Common myeloid progenitor, CD34-positive (primary cell): ENCODE data around the gene RSPH1.

Experiments
- CTCF ChIA-PET: fragments of 350-600 bp; sonication (Branson Sonifier 250); formaldehyde crosslinking; loops from one replicate; lab custom pipeline; 2021; ENCODE audit warnings: antibody characterized with exemption; lab: Charles Lee
- POLR2A ChIA-PET: fragments of 350-600 bp; sonication (Branson Sonifier 250); formaldehyde crosslinking; loops from one replicate; lab custom pipeline; 2021; ENCODE audit warnings: antibody characterized with exemption; lab: Charles Lee
- DNase-seq, 3 donors: peaks; one replicate each; pipeline versions ENCODE4 v3.0.0 to v3.0.0-alpha.2; 2013
- H3K27ac ChIP-seq, 2 experiments: 1 replicate in 1 of 2; 2 replicates in 1 of 2; pipeline ENCODE4 v1.7.0; 2013; ENCODE audit warnings: inconsistent platforms in 2 of 2, low read length in 2 of 2, mild to moderate bottlenecking in 2 of 2, low read depth in 1 of 2, moderate library complexity in 1 of 2; ENCODE audit not compliant: severe bottlenecking in 2 of 2, insufficient read depth in 1 of 2, poor library complexity in 1 of 2
- H3K27me3 ChIP-seq, 5 experiments: replicated peaks in 2 of 5; 1 replicate in 3 of 5; 2 replicates in 2 of 5; pipeline versions ENCODE4 v1.6.1 to v1.7.0; 2013; ENCODE audit warnings: low read length in 4 of 5, mild to moderate bottlenecking in 2 of 5, moderate library complexity in 2 of 5, inconsistent platforms in 1 of 5; ENCODE audit not compliant: insufficient read depth in 5 of 5, control insufficient read depth in 4 of 5
- H3K36me3 ChIP-seq, 4 experiments: 1 replicate in 2 of 4; 2 replicates in 2 of 4; pipeline versions ENCODE4 v1.6.1 to v1.7.0; 2013; ENCODE audit warnings: low read length in 3 of 4, control low read depth in 1 of 4, mild to moderate bottlenecking in 1 of 4; ENCODE audit not compliant: control insufficient read depth in 4 of 4, insufficient read depth in 4 of 4
- H3K4me1 ChIP-seq, 4 experiments: 1 replicate in 3 of 4; 2 replicates in 1 of 4; pipeline versions ENCODE4 v1.6.1 to v1.7.1; 2013; ENCODE audit warnings: low read length in 3 of 4, mild to moderate bottlenecking in 3 of 4, control low read depth in 1 of 4, inconsistent platforms in 1 of 4, moderate library complexity in 1 of 4; ENCODE audit not compliant: control insufficient read depth in 4 of 4, insufficient read depth in 4 of 4; ENCODE audit errors: control extremely low read depth in 1 of 4
- H3K4me3 ChIP-seq, 7 experiments: 1 replicate in 4 of 7; 2 replicates in 3 of 7; pipeline versions ENCODE4 v1.5.1 to v1.7.0; 2013; ENCODE audit warnings: mild to moderate bottlenecking in 7 of 7, low read length in 6 of 7, moderate library complexity in 6 of 7, inconsistent platforms in 2 of 7, low read depth in 2 of 7, control low read depth in 1 of 7; ENCODE audit not compliant: insufficient read depth in 4 of 7, control insufficient read depth in 1 of 7; ENCODE audit errors: extremely low read depth in 1 of 7
- H3K9me3 ChIP-seq, 5 experiments: 1 replicate in 4 of 5; 2 replicates in 1 of 5; pipeline versions ENCODE4 v1.6.1 to v1.7.1; 2013; ENCODE audit warnings: low read length in 4 of 5, mild to moderate bottlenecking in 2 of 5, inconsistent platforms in 1 of 5, low read depth in 1 of 5, moderate library complexity in 1 of 5; ENCODE audit not compliant: control insufficient read depth in 4 of 5, insufficient read depth in 2 of 5; ENCODE audit errors: control extremely low read depth in 1 of 5
- WGBS: methylation state at CpG from one replicate; pipeline ENCODE4 v1.1.5; 2013; ENCODE audit not compliant: insufficient coverage; 5-methylcytosine and 5-hydroxymethylcytosine counted together

Gene RSPH1

DNA sequence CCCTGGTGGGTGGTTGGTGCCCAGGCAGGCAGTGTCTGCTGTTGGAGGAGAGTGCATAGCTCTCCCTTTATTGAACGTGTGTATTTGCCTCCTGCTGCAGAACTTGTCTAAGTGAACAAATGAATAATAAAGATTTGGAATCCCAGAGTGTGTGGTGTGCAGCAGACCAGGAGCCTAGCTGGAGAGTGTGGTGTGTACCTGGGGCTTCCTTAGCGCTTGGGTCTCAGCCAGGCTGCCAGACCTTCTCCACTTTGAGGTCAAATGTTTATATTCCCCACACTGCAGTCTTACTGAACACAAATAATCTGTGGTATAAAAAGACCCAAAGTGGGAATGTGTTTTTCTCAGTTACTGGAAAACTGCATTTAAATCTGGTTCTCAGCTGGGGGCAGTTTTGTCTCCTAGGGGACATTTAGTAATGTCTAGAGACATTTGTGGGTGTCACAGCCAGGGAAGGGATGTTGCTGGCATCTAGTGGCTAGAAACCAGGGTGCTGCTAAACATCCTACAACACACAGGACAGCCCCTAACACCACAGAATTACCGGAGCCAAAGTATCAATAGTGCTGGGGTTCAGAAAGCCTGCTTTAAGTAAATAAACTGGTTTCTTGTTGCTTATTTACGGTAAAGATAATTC lies 41.2 kb upstream of the RSPH1 start:
- H3K36me3 ChIP-seq: peaks cover 7 to 78% (median 35%) of the 10 kb centered on the region in 4 experiments
- H3K4me3 ChIP-seq: no peak overlapping the region
- no CpG with 5 or more reads among the region's 4 CpGs for WGBS
- POLR2A ChIA-PET: no interaction called here
- H3K27me3 ChIP-seq: no peaks in the 10 kb centered on the region
- CTCF ChIA-PET: interaction anchor here (1.1 to 7.5 kb wide), 22 partner anchors 11 to 419 kb away, joined by 3 to 61 read pairs (median 6); no protein-coding TSS in a partner anchor
- no peaks in the 10 kb centered on the region for H3K9me3 ChIP-seq
- no peak overlapping the region for H3K27ac ChIP-seq
- peaks cover 8 to 56% (median 37%) of the 10 kb centered on the region in 4 experiments for H3K4me1 ChIP-seq
- peak; percentile 63 to 79 (median 76) for DNase-seq

DNA sequence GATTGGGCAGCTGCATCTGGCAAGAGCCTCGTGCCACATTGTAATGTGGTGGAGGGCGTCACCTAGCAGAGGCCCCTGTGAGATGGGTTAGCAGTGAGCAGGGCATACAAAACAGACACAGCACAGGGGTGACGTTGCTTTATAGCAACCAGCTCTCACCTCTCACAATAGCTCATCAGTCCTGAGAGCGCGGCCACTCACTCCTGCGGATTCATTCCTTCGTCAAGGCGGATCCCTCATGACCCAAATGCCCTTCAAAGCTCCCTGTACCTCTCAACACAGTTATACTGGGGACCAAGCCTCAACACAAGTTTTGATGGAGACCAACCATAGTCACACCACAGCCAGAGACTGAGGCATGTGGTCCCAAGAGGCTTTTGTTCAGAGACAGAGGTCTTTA lies 40.6 kb upstream of the RSPH1 start:
- POLR2A ChIA-PET: interaction anchor here (0.5 kb wide), 1 partner anchor 57 kb away, joined by 5 read pairs; no protein-coding TSS in a partner anchor
- WGBS: 88% methylated on average over 8 of the region's 8 CpGs

DNA sequence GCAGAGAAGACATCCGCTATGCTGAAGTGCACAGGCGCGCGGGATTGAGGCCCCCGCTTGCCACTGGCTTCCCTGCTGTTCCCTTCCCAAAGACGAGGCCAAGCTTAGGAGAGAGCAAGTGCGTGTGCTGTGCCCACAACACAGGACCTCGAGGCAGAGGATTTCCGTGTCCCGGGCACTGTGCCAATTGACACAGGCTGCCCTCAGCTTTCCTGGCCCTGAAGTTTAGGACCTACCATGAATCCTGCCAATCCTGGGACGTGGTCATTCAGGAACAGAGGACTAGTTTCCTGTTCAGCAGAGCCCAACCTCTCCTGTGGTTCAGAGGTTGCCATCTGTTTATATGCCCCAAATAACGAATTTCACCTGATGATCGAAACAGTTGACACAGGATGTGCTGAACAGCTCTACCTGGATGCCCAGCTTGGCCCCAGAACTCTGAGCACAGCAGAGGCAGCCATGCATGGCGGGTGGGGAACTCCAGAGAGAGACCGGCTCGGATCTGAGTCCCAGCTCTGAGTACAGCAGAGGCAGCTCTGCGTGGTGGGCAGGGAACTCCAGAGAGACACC lies 39.7 kb upstream of the RSPH1 start:
- peaks cover 8 to 65% (median 43%) of the 10 kb centered on the region in 4 experiments for H3K4me1 ChIP-seq
- ChIA-PET CTCF (interaction anchor here (0.7 to 7.5 kb wide), 23 partner anchors 9 to 418 kb away, joined by 3 to 61 read pairs (median 6); no protein-coding TSS in a partner anchor), POLR2A (no interaction called here)
- no peaks in the 10 kb centered on the region for H3K27me3 ChIP-seq
- H3K27ac ChIP-seq: no peak overlapping the region
- 52% methylated on average over 15 of the region's 17 CpGs for WGBS
- no peak overlapping the region for H3K4me3 ChIP-seq
- DNase-seq: no peak
- H3K9me3 ChIP-seq: no peaks in the 10 kb centered on the region
- H3K36me3 ChIP-seq: peaks cover 9 to 78% (median 28%) of the 10 kb centered on the region in 4 experiments

More for the DNA sequence above, 40.6 kb upstream of the RSPH1 start:
- Histone ChIP-seq H3K9me3 (no peaks in the 10 kb centered on the region), H3K27me3 (no peaks in the 10 kb centered on the region), H3K36me3 (peaks cover 9 to 79% (median 34%) of the 10 kb centered on the region in 4 experiments), H3K27ac (no peak overlapping the region), H3K4me3 (no peak overlapping the region), H3K4me1 (peaks cover 8 to 60% (median 40%) of the 10 kb centered on the region in 4 experiments)
- CTCF ChIA-PET: interaction anchor here (1.0 to 7.5 kb wide), 26 partner anchors 9 to 419 kb away, joined by 3 to 61 read pairs (median 5); no protein-coding TSS in a partner anchor
- no peak for DNase-seq

DNA sequence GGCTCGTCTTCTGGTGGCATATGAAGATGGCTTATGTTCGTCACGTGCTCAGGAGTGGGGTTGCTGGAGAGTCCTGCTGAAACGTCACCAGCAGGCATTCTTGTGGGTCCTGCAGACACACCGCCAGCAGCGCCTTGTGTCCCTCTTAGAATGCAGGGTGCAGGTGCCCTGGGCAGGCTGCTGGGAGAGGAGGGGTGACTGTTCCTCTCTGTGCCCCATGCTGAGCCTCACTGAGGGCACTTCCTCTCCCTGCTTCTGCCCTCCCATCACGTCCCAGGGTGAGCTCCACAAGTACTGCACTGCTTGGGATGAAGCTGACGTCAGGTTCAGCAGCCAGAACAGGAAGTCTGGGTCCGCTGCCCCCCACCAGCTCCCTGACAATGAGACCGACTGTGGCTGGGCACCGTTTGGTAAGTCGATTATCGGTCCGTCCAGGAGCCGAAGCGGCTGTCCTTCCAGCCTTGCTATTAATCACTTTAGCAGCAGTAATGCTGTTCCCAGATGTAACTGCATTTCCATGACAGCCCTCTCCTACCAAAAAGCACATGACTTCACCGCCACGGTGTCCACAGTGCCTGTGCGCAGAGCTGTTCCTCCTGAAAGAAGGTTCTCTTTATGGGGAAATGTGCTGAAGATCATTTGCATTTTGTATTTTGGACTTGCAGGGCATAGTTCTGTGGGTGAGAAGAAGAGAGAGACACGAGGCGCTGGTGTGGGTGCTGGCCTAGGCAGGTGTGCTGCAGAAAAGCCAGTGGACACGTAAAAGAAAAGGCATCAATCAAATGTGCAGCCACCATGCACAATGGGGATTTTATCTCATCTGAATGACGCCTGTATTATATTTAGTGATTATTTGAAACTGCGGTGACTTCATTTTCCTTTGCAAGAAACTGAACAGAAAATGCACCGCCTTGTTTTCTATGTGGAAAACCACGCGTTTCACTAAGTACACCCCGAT lies 38.7 kb upstream of the RSPH1 start:
- no peaks in the 10 kb centered on the region for H3K27me3 ChIP-seq
- peaks cover 8 to 75% (median 44%) of the 10 kb centered on the region in 4 experiments for H3K4me1 ChIP-seq
- H3K4me3 ChIP-seq: peak overlapping the region in 3 of 7 experiments; percentile 2 to 50 (median 12)
- ChIA-PET CTCF (interaction anchor here (0.9 to 7.5 kb wide), 11 partner anchors 8 to 265 kb away, joined by 3 to 61 read pairs (median 5); no protein-coding TSS in a partner anchor), POLR2A (interaction anchor here (0.5 to 1.0 kb wide), 3 partner anchors 21 to 1729 kb away, joined by 3 to 7 read pairs (median 4); partner anchors contain the start of gene SLC37A1)
- DNase-seq: peak; percentile 52 to 79 (median 72)
- H3K9me3 ChIP-seq: no peaks in the 10 kb centered on the region
- H3K27ac ChIP-seq: peak overlapping the region in 1 of 2 experiments; percentile 17
- peaks cover 9 to 75% (median 26%) of the 10 kb centered on the region in 4 experiments for H3K36me3 ChIP-seq
- WGBS: 25% methylated on average over 25 of the region's 28 CpGs

GRCh38 chr21:42533963-42534355 lies 37.9 kb upstream of the RSPH1 start:
- POLR2A ChIA-PET: no interaction called here
- H3K27ac ChIP-seq: peak overlapping the region in 1 of 2 experiments; percentile 17
- WGBS: 90% methylated on average over 3 of the region's 4 CpGs
- no peak for DNase-seq
- peaks cover 6 to 70% (median 24%) of the 10 kb centered on the region in 4 experiments for H3K36me3 ChIP-seq
- H3K4me3 ChIP-seq: peak overlapping the region in 1 of 7 experiments; percentile 50
- no peaks in the 10 kb centered on the region for H3K9me3 ChIP-seq
- no peaks in the 10 kb centered on the region for H3K27me3 ChIP-seq
- CTCF ChIA-PET: interaction anchor here (0.9 to 7.5 kb wide), 5 partner anchors 8 to 224 kb away, joined by 4 to 61 read pairs (median 19); no protein-coding TSS in a partner anchor
- peaks cover 8 to 82% (median 48%) of the 10 kb centered on the region in 4 experiments for H3K4me1 ChIP-seq

DNA sequence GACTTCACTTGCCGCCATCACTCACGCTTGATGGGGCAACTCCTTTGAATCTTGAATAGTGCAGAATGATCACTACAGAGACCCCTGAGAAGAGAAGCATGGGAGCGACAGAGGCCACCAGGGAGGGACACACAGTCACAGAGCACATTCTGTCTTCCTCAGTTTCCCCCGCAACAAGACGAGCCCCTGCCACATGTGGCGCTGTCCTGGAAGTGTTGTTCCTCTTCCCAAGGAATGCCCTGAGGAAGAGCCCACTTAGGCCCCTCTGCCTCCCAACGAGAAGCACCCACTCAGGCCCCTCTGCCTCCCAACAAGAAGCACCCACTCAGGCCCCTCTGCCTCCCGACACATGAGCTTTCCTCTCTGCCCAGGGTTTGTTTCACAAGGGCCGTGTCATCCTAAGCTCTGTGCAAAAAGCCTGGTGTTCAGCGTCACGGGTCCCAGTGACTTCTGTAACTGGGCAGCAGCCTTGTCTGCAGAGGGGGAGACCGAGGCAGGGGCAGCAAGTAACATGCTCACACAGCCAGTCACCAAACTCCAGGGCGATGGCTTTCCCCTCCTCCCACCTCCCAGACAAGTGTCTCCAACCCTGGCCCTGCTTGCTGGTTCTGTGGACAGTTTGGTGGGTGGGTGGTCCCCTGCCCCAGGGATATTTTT lies 37.4 kb upstream of the RSPH1 start:
- Histone ChIP-seq H3K9me3 (no peaks in the 10 kb centered on the region), H3K4me3 (peak overlapping the region in 1 of 7 experiments; percentile 25), H3K27ac (peak overlapping the region; percentile 25 to 49), H3K27me3 (no peaks in the 10 kb centered on the region), H3K36me3 (peaks cover 6 to 65% (median 21%) of the 10 kb centered on the region in 4 experiments), H3K4me1 (peaks cover 8 to 87% (median 51%) of the 10 kb centered on the region in 4 experiments)
- 87% methylated on average over 7 of the region's 13 CpGs for WGBS
- CTCF ChIA-PET: interaction anchor here (1.2 to 7.5 kb wide), 4 partner anchors 7 to 67 kb away, joined by 4 to 61 read pairs (median 14); no protein-coding TSS in a partner anchor
- POLR2A ChIA-PET: interaction anchor here (1.0 kb wide), 1 partner anchor 19 kb away, joined by 6 read pairs; the partner anchor contains the start of gene SLC37A1
- DNase-seq: no peak
